Esophagus muscularis mucosa (tissue), 4 donors: Measurements from ENCODE around the gene TMEM120A. TPM values are rescaled to one million over a fixed set of nuclear protein-coding genes. Genes with fewer than 3 reads are reported as not detected.
"Not testable (repeated sequence)": the region's sequence is repeated elsewhere in the genome, so short reads cannot be mapped to it uniquely, and the experiment has no call there.

Experiments
- DNase-seq: peaks from one replicate; pipeline ENCODE4 v3.0.0-alpha.2; 2017; ENCODE audit errors: extremely low spot score
- H3K27ac ChIP-seq, 4 donors: fragments of 200-600 bp; sonication (generic); replicated peaks in 1 of 4; 1 replicate in 3 of 4; 2 replicates in 1 of 4; pipeline ENCODE4 v1.5.1; 2016 to 2019; ENCODE audit warnings: mild to moderate bottlenecking in 1 of 4
- H3K27me3 ChIP-seq, 4 donors: fragments of 200-600 bp; sonication (generic); one replicate each; pipeline versions ENCODE4 v1.5.1 to v1.6.0; 2016 to 2019
- H3K36me3 ChIP-seq, 4 donors: fragments of 200-600 bp; sonication (generic); one replicate each; pipeline ENCODE4 v1.5.1; 2016 to 2019
- H3K4me1 ChIP-seq, 4 donors: fragments of 200-600 bp; sonication (generic); one replicate each; pipeline ENCODE4 v1.5.1; 2016 to 2019
- H3K4me3 ChIP-seq, 4 donors: fragments of 200-600 bp; sonication (generic); 1 replicate in 2 of 4; 2 replicates in 2 of 4; pipeline ENCODE4 v1.5.1; 2016 to 2019; ENCODE audit warnings: mild to moderate bottlenecking in 4 of 4, moderate library complexity in 1 of 4
- H3K9me3 ChIP-seq, 4 donors: fragments of 200-600 bp; sonication (generic); 1 replicate in 3 of 4; 2 replicates in 1 of 4; pipeline ENCODE4 v1.5.1; 2016 to 2019
- CTCF ChIP-seq, 3 experiments: fragments of 200-600 bp in 2 of 3; fragments of 450-650 bp in 1 of 3; sonication (generic) in 2 of 3; IDR thresholded peaks; one replicate each; pipeline ENCODE4 v1.5.1; 2017 to 2019; ENCODE audit warnings: antibody characterized with exemption in 3 of 3, mild to moderate bottlenecking in 2 of 3, moderate library complexity in 1 of 3
- EP300 ChIP-seq: sonication (generic); formaldehyde crosslinking; IDR thresholded peaks from one replicate; pipeline ENCODE4 v1.6.1; 2017; ENCODE audit warnings: antibody characterized with exemption
- POLR2A ChIP-seq: fragments of 450-650 bp; IDR thresholded peaks from one replicate; pipeline ENCODE4 v1.6.1; 2017; ENCODE audit warnings: antibody characterized with exemption, moderate library complexity, mild to moderate bottlenecking, low read depth
- POLR2AphosphoS5 ChIP-seq, 2 donors: sonication (generic); formaldehyde crosslinking; IDR thresholded peaks; one replicate each; pipeline ENCODE4 v1.6.1; 2017; ENCODE audit warnings: antibody characterized with exemption in 2 of 2
- WGBS: methylation state at CpG from one replicate; pipeline ENCODE4 v1.1.5; 2018; 5-methylcytosine and 5-hydroxymethylcytosine counted together
- intact Hi-C: fragments of 100-400 bp; cut with DNase I; formaldehyde crosslinking; loops from one replicate; pipeline ENCODE4 v1.15.1; 2023
- total RNA-seq, 4 donors: library from RNA; depleted of rRNA; stranded (reverse); fragments of >200 nt; gene quantifications; one replicate each; pipeline versions ENCODE4 v1.1.0 to v1.2.1, GENCODE V29; 2016

Gene TMEM120A
- total RNA-seq, 4 donors from 2014 or later, result 23.2 to 37.8 (median 31.2) TPM

GRCh38 chr7:76023002-76023401 is 28.6 kb upstream of the TMEM120A start:
- peaks cover 7 to 38% (median 13%) of the 10 kb centered on the region in 4 donors for H3K36me3 ChIP-seq
- no peak for DNase-seq
- H3K27me3 ChIP-seq, result no peaks in the 10 kb centered on the region
- H3K9me3 ChIP-seq, result no peaks in the 10 kb centered on the region
- WGBS, result 42% methylated on average over 4 of the region's 4 CpGs
- TF ChIP-seq POLR2A, result no peak
- TF ChIP-seq POLR2AphosphoS5 (IDR thresholded peaks at IDR 0.05), result no peak
- TF ChIP-seq EP300, result no peak
- TF ChIP-seq CTCF (IDR thresholded peaks at IDR 0.05), result no peak
- H3K27ac ChIP-seq, result no peak overlapping the region
- no peak overlapping the region for H3K4me3 ChIP-seq
- peaks cover 0 to 12% (median 3%) of the 10 kb centered on the region in 4 donors for H3K4me1 ChIP-seq
- intact Hi-C loops, result no loop called here

- peaks cover 7 to 33% (median 10%) of the 10 kb centered on the region in 4 donors for H3K36me3 ChIP-seq
- H3K4me3 ChIP-seq, result no peak overlapping the region
- H3K4me1 ChIP-seq, result peaks cover 0 to 12% (median 3%) of the 10 kb centered on the region in 4 donors
- intact Hi-C loops, result no loop called here
- H3K9me3 ChIP-seq, result no peaks in the 10 kb centered on the region
- no peak overlapping the region for H3K27ac ChIP-seq
- 96% methylated on average over 7 of the region's 7 CpGs for WGBS
- DNase-seq, result no peak
- TF ChIP-seq CTCF (IDR thresholded peaks at IDR 0.05) (no peak), EP300 (no peak), POLR2A (no peak), POLR2AphosphoS5 (IDR thresholded peaks at IDR 0.05) (no peak)
- no peaks in the 10 kb centered on the region for H3K27me3 ChIP-seq
These were observed 27.8 kb upstream of the TMEM120A start for GRCh38 chr7:76022026-76022780.

GRCh38 chr7:76020031-76020714 is 25.8 kb upstream of the TMEM120A start:
- TF ChIP-seq CTCF (IDR thresholded peaks at IDR 0.05) (peak; percentile 86 to 88 (median 87)), POLR2A (no peak), POLR2AphosphoS5 (IDR thresholded peaks at IDR 0.05) (peak in 1 of 2 donors; percentile 40), EP300 (no peak)
- Histone ChIP-seq H3K9me3 (no peaks in the 10 kb centered on the region), H3K27me3 (no peaks in the 10 kb centered on the region), H3K4me1 (peaks cover 0 to 12% (median 3%) of the 10 kb centered on the region in 4 donors), H3K4me3 (no peak overlapping the region), H3K36me3 (peaks cover 7 to 28% (median 10%) of the 10 kb centered on the region in 4 donors), H3K27ac (no peak overlapping the region)
- WGBS, result 43% methylated on average over 6 of the region's 6 CpGs
- no peak for DNase-seq
- intact Hi-C loops, result loop anchor here (2.0 kb wide), 1 partner anchor 153 kb away; no protein-coding TSS in a partner anchor

- DNase-seq, H3K27ac ChIP-seq, H3K9me3 ChIP-seq, H3K27me3 ChIP-seq, intact Hi-C loops, H3K4me3 ChIP-seq: not testable (repeated sequence)
- WGBS, result 95% methylated on average over 4 of the region's 4 CpGs
- peaks cover 9 to 34% (median 12%) of the 10 kb centered on the region in 4 donors for H3K36me3 ChIP-seq
- H3K4me1 ChIP-seq, result peaks cover 0 to 11% (median 3%) of the 10 kb centered on the region in 4 donors
These were observed 24.1 kb upstream of the TMEM120A start for GRCh38 chr7:76018520-76018919.

GRCh38 chr7:76016191-76016947 is 22.0 kb upstream of the TMEM120A start:
- Histone ChIP-seq H3K27ac (no peak overlapping the region), H3K4me3 (no peak overlapping the region), H3K36me3 (peaks cover 4 to 25% (median 10%) of the 10 kb centered on the region in 4 donors), H3K9me3 (no peaks in the 10 kb centered on the region), H3K4me1 (peaks cover 7 to 14% (median 10%) of the 10 kb centered on the region in 4 donors), H3K27me3 (no peaks in the 10 kb centered on the region)
- 89% methylated on average over 13 of the region's 13 CpGs for WGBS
- TF ChIP-seq POLR2AphosphoS5 (IDR thresholded peaks at IDR 0.05) (no peak), POLR2A (no peak), EP300 (no peak), CTCF (IDR thresholded peaks at IDR 0.05) (no peak)
- intact Hi-C loops, result no loop called here
- DNase-seq, result no peak
